ENCODE data around the gene KCNJ5. TPM values are rescaled to one million over a fixed set of nuclear protein-coding genes. Genes with fewer than 3 reads are reported as not detected.
"Not testable (repeated sequence)": the region's sequence is repeated elsewhere in the genome, so short reads cannot be mapped to it uniquely, and the experiment has no call there.

KCNJ5 gene
- total and polyA plus RNA-seq, 7 experiments from 2014 or later: 0.11 to 0.24 (median 0.17) TPM; not detected in 4

DNA sequence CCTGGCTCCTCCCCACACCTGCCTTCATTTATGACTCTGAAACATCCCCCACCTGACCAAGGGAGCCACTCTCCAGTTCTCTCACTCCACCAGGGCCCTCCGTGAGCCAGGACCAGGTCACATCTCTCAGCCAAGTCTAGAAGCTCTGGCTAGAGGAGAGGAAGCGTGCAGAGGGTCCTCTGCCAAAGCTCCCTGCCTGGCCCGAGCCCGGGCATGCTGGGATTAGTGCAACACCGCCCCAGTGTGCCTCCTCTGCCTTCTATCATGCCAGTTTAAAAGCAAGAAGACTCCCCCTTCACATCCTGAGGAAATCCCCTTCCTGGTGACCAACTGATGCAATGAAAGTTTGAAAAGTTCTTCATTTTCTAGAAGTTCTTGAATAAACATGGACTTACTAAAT, 28.1 kb downstream of the KCNJ5 start:
- Mint-ChIP-seq H3K27ac (no peak overlapping the region), H3K36me3 (peaks cover 0 to 6% (median 0%) of the 10 kb centered on the region in 5 donors), H3K4me3 (no peak overlapping the region), H3K9me3 (peaks cover 0 to 6% (median 0%) of the 10 kb centered on the region in 11 donors), H3K4me1 (peaks cover 0 to 4% (median 0%) of the 10 kb centered on the region in 7 donors), H3K27me3 (peaks cover 7 to 23% (median 15%) of the 10 kb centered on the region in 5 donors)
- no peaks in the 10 kb centered on the region for H3K9me3 ChIP-seq (ENCODE audit: control insufficient read depth in 2 of 3, low read length in 3 of 3)
- CTCF ChIA-PET: no interaction called here
- no peak overlapping the region for H3K4me3 ChIP-seq (ENCODE audit: low read length)
- no peaks in the 10 kb centered on the region for H3K27me3 ChIP-seq (ENCODE audit: control insufficient read depth in 2 of 2, insufficient read depth in 2 of 2, low read length in 2 of 2)
- POLR2A ChIA-PET: no interaction called here
- no peaks in the 10 kb centered on the region for H3K36me3 ChIP-seq (ENCODE audit: control insufficient read depth in 2 of 3, insufficient read depth in 3 of 3, low read length in 3 of 3)
- DNase-seq: no peak
- H3K4me1 ChIP-seq (ENCODE audit: control insufficient read depth in 2 of 2, insufficient read depth in 2 of 2, low read length in 2 of 2): no peaks in the 10 kb centered on the region
- ATAC-seq: no peak
- H3K27ac ChIP-seq (ENCODE audit: low read depth, low read length): no peak overlapping the region
- intact Hi-C loops (cut with micrococcal nuclease): no loop called here

DNA sequence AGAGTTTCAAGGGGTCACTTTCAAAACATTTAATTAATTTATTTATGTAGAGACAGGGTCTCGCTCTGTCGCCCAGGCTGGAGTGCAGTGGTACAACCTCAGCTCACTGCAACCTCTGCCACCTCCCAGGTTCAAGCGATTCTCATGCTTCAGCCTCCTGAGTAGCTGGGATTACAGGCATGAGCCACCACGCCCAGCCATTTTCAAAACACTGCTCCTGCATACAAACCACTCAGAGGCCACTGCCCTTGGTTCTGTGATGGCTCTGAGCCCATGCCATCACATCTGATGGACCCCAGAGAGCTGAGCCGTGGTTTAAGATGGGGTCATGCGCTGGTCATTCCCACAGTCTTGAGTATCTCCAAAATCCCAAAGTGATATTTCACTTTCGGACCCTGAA, 28.5 kb downstream of the KCNJ5 start:
- CTCF ChIA-PET; H3K27ac Mint-ChIP-seq; H3K4me3 Mint-ChIP-seq; H3K4me3 ChIP-seq (ENCODE audit: low read length); H3K9me3 Mint-ChIP-seq; H3K36me3 ChIP-seq (ENCODE audit: control insufficient read depth in 2 of 3, insufficient read depth in 3 of 3, low read length in 3 of 3); ATAC-seq; H3K27ac ChIP-seq (ENCODE audit: low read depth, low read length); DNase-seq; H3K36me3 Mint-ChIP-seq; H3K4me1 ChIP-seq (ENCODE audit: control insufficient read depth in 2 of 2, insufficient read depth in 2 of 2, low read length in 2 of 2); intact Hi-C loops (cut with micrococcal nuclease); H3K9me3 ChIP-seq (ENCODE audit: control insufficient read depth in 2 of 3, low read length in 3 of 3); H3K4me1 Mint-ChIP-seq; H3K27me3 ChIP-seq (ENCODE audit: control insufficient read depth in 2 of 2, insufficient read depth in 2 of 2, low read length in 2 of 2); POLR2A ChIA-PET: not testable (repeated sequence)
- H3K27me3 Mint-ChIP-seq: peaks cover 7 to 23% (median 15%) of the 10 kb centered on the region in 5 donors

DNA sequence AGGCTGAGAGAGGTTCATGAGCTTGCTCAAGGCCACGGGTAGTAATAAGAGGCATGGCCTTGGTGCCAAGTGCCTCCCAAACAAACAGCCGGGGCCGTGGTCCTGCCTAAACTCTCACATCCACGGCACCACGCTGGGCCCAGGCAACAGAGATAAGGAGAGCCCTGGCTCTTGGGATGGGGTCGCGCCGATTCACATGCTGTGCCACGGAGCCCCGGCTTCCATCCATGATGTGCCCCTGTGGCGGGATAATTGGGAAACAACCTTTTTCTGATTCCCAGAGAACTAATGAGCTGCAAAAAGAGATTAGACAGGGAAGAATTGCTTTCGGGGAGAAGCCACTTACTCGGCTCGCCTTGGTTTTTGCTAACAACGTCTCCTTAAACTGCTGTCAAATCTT, 29.5 kb downstream of the KCNJ5 start:
- H3K27me3 ChIP-seq (ENCODE audit: control insufficient read depth in 2 of 2, insufficient read depth in 2 of 2, low read length in 2 of 2): no peaks in the 10 kb centered on the region
- ChIA-PET POLR2A (no interaction called here), CTCF (no interaction called here)
- ATAC-seq (no peak), DNase-seq (no peak)
- H3K4me3 Mint-ChIP-seq: no peak overlapping the region
- no peaks in the 10 kb centered on the region for H3K9me3 ChIP-seq (ENCODE audit: control insufficient read depth in 2 of 3, low read length in 3 of 3)
- H3K36me3 Mint-ChIP-seq: peaks cover 0 to 3% (median 0%) of the 10 kb centered on the region in 5 donors
- no peak overlapping the region for H3K27ac Mint-ChIP-seq
- intact Hi-C loops (cut with micrococcal nuclease): no loop called here
- H3K4me3 ChIP-seq (ENCODE audit: low read length): no peak overlapping the region
- H3K36me3 ChIP-seq (ENCODE audit: control insufficient read depth in 2 of 3, insufficient read depth in 3 of 3, low read length in 3 of 3): no peaks in the 10 kb centered on the region
- no peak overlapping the region for H3K27ac ChIP-seq (ENCODE audit: low read depth, low read length)
- H3K4me1 ChIP-seq (ENCODE audit: control insufficient read depth in 2 of 2, insufficient read depth in 2 of 2, low read length in 2 of 2): no peaks in the 10 kb centered on the region
- H3K4me1 Mint-ChIP-seq: peaks cover 0 to 4% (median 0%) of the 10 kb centered on the region in 7 donors
- peaks cover 8 to 17% (median 10%) of the 10 kb centered on the region in 5 donors for H3K27me3 Mint-ChIP-seq
- peaks cover 0 to 4% (median 0%) of the 10 kb centered on the region in 11 donors for H3K9me3 Mint-ChIP-seq

DNA sequence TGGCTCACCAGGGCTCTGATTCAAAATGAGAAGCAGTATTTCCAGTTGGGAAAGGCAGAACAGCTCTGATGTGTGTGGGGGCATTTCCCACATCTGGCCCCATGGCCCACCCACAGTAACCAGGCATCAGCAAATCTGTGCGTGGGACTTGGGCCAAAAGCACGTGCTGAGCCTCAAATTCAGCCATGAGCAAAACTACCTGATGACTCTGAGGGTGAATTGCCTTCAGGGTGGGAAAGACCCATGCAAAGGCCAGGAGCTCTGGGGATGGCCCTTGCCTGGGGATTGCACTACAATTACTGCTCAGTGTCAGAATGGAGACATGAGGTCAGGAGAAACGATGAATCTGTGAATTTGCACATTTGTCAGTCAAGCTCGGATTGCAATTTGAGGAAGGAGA, 30.6 kb downstream of the KCNJ5 start:
- intact Hi-C loops (cut with micrococcal nuclease): no loop called here
- Mint-ChIP-seq H3K36me3 (no peaks in the 10 kb centered on the region), H3K4me3 (no peak overlapping the region), H3K4me1 (peaks cover 0 to 4% (median 0%) of the 10 kb centered on the region in 7 donors), H3K27ac (no peak overlapping the region), H3K27me3 (peaks cover 0 to 11% (median 8%) of the 10 kb centered on the region in 5 donors), H3K9me3 (peaks cover 0 to 1% (median 0%) of the 10 kb centered on the region in 11 donors)
- no peaks in the 10 kb centered on the region for H3K9me3 ChIP-seq (ENCODE audit: control insufficient read depth in 2 of 3, low read length in 3 of 3)
- H3K4me1 ChIP-seq (ENCODE audit: control insufficient read depth in 2 of 2, insufficient read depth in 2 of 2, low read length in 2 of 2): no peaks in the 10 kb centered on the region
- no peak overlapping the region for H3K4me3 ChIP-seq (ENCODE audit: low read length)
- no peak for ATAC-seq
- POLR2A ChIA-PET: no interaction called here
- DNase-seq: no peak
- H3K27me3 ChIP-seq (ENCODE audit: control insufficient read depth in 2 of 2, insufficient read depth in 2 of 2, low read length in 2 of 2): no peaks in the 10 kb centered on the region
- H3K36me3 ChIP-seq (ENCODE audit: control insufficient read depth in 2 of 3, insufficient read depth in 3 of 3, low read length in 3 of 3): no peaks in the 10 kb centered on the region
- H3K27ac ChIP-seq (ENCODE audit: low read depth, low read length): no peak overlapping the region
- CTCF ChIA-PET: no interaction called here

DNA sequence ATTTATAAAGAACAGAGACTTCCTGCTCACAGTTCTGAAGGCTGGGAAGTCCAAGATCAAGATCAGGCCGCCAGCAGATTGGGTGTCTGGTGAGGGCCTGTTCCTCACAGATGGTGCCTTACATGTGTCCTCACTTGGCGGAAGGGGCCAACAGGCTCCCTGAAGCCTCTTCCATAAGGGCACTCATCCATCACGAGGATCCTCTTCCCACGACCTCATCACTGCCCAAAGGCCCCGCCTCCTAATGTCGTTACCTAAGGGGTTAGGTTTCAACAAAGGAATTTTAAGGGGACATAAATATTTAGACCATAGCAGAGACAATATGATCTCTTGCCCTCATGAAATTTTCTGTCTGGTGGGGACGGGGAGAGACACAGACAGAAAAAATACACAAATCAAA, 32.9 kb downstream of the KCNJ5 start:
- CTCF ChIA-PET: no interaction called here
- Histone ChIP-seq H3K27me3 (ENCODE audit: control insufficient read depth in 2 of 2, insufficient read depth in 2 of 2, low read length in 2 of 2) (no peaks in the 10 kb centered on the region), H3K36me3 (ENCODE audit: control insufficient read depth in 2 of 3, insufficient read depth in 3 of 3, low read length in 3 of 3) (no peaks in the 10 kb centered on the region), H3K9me3 (ENCODE audit: control insufficient read depth in 2 of 3, low read length in 3 of 3) (no peaks in the 10 kb centered on the region), H3K4me1 (ENCODE audit: control insufficient read depth in 2 of 2, insufficient read depth in 2 of 2, low read length in 2 of 2) (peaks cover 0 to 2% of the 10 kb centered on the region in 2 donors), H3K4me3 (ENCODE audit: low read length) (no peak overlapping the region), H3K27ac (ENCODE audit: low read depth, low read length) (no peak overlapping the region)
- intact Hi-C loops (cut with micrococcal nuclease): no loop called here
- POLR2A ChIA-PET: no interaction called here
- no peak overlapping the region for H3K27ac Mint-ChIP-seq
- H3K4me1 Mint-ChIP-seq: peaks cover 10 to 13% (median 11%) of the 10 kb centered on the region in 7 donors
- no peak overlapping the region for H3K4me3 Mint-ChIP-seq
- H3K27me3 Mint-ChIP-seq: peaks cover 0 to 11% (median 3%) of the 10 kb centered on the region in 5 donors
- H3K9me3 Mint-ChIP-seq: no peaks in the 10 kb centered on the region
- DNase-seq (no peak), ATAC-seq (no peak)
- H3K36me3 Mint-ChIP-seq: no peaks in the 10 kb centered on the region

DNA sequence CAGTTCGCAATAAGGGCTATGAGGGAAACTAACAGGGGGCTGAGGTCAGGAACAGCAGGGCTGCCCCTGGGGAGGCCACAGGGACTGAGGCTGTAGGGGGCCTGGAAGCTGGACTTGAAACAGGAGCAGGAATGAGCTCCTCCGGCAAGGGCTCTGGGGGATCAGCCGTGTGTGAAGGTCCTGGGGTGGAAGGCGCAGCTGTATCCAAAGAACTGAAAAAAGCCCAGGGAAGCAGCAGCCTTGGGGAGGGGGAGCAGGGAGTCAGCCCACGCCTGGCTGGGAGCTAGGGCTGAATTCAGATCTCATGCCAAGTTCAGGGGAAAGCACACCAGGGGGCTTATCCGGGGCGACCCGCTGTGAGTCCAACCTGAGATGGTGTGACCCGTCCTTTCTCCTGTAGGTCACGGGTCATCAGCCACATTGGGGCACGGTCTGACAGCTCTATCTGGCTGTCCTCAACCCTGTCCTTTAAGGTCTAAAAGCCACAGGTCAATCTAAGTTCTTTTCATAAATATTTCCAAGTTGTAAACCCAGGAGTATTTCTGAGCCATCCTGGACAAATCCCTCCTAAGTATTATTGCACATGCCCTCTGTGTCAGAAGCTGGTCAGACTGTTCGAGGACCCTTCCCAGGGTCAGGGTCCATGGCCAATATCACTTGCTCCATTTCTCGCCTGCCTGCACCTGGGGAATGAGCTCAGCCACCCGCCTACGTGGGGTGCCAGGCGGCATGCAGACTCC, 33.5 kb downstream of the KCNJ5 start:
- no peak for ATAC-seq
- intact Hi-C loops (cut with micrococcal nuclease): no loop called here
- H3K27ac ChIP-seq (ENCODE audit: low read depth, low read length): no peak overlapping the region
- ChIA-PET CTCF (no interaction called here), POLR2A (no interaction called here)
- no peaks in the 10 kb centered on the region for H3K9me3 ChIP-seq (ENCODE audit: control insufficient read depth in 2 of 3, low read length in 3 of 3)
- DNase-seq: no peak
- Mint-ChIP-seq H3K36me3 (no peaks in the 10 kb centered on the region), H3K4me3 (no peak overlapping the region), H3K9me3 (no peaks in the 10 kb centered on the region), H3K27ac (no peak overlapping the region), H3K27me3 (peaks cover 0 to 11% (median 0%) of the 10 kb centered on the region in 5 donors), H3K4me1 (peaks cover 10 to 14% (median 11%) of the 10 kb centered on the region in 7 donors)
- no peaks in the 10 kb centered on the region for H3K27me3 ChIP-seq (ENCODE audit: control insufficient read depth in 2 of 2, insufficient read depth in 2 of 2, low read length in 2 of 2)
- H3K4me3 ChIP-seq (ENCODE audit: low read length): no peak overlapping the region
- H3K36me3 ChIP-seq (ENCODE audit: control insufficient read depth in 2 of 3, insufficient read depth in 3 of 3, low read length in 3 of 3): no peaks in the 10 kb centered on the region
- H3K4me1 ChIP-seq (ENCODE audit: control insufficient read depth in 2 of 2, insufficient read depth in 2 of 2, low read length in 2 of 2): peaks cover 0 to 2% of the 10 kb centered on the region in 2 donors

DNA sequence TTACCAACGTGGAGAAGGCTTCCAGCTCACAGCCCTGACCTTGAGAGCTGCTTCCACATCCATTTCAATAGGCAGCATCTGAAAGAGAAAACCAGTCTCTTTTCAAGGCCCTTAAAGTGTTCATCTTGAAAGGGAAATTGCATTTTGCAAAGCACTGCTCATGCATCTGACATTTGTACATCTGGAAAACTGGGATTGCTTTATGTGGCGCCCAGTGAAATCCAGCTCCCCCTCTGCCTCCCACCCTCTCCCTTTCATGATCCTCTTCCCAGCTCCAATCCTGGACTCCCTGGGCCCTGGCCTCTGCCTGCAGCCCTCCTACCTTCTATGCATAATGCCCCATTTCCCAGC, 34.1 kb downstream of the KCNJ5 start:
- ChIA-PET CTCF (no interaction called here), POLR2A (no interaction called here)
- no peak overlapping the region for H3K4me3 Mint-ChIP-seq
- Histone ChIP-seq H3K9me3 (ENCODE audit: control insufficient read depth in 2 of 3, low read length in 3 of 3) (no peaks in the 10 kb centered on the region), H3K27ac (ENCODE audit: low read depth, low read length) (no peak overlapping the region), H3K36me3 (ENCODE audit: control insufficient read depth in 2 of 3, insufficient read depth in 3 of 3, low read length in 3 of 3) (no peaks in the 10 kb centered on the region), H3K4me1 (ENCODE audit: control insufficient read depth in 2 of 2, insufficient read depth in 2 of 2, low read length in 2 of 2) (peaks cover 0 to 2% of the 10 kb centered on the region in 2 donors), H3K27me3 (ENCODE audit: control insufficient read depth in 2 of 2, insufficient read depth in 2 of 2, low read length in 2 of 2) (no peaks in the 10 kb centered on the region), H3K4me3 (ENCODE audit: low read length) (no peak overlapping the region)
- no peaks in the 10 kb centered on the region for H3K36me3 Mint-ChIP-seq
- no peaks in the 10 kb centered on the region for H3K9me3 Mint-ChIP-seq
- no peak overlapping the region for H3K27ac Mint-ChIP-seq
- intact Hi-C loops (cut with micrococcal nuclease): no loop called here
- no peak for ATAC-seq
- H3K4me1 Mint-ChIP-seq: peaks cover 10 to 14% (median 11%) of the 10 kb centered on the region in 7 donors
- no peak for DNase-seq
- peaks cover 0 to 10% (median 0%) of the 10 kb centered on the region in 5 donors for H3K27me3 Mint-ChIP-seq
